Esophagus squamous epithelium (tissue), 4 donors: ENCODE data around the gene CPM.

ENCODE experiments used
- CTCF ChIP-seq, 6 experiments: fragments of 450-650 bp in 4 of 6; fragments of 200-600 bp in 2 of 6; sonication (generic) in 2 of 6; IDR thresholded peaks; one replicate each; pipeline ENCODE4 v1.5.1; 2016 to 2019; ENCODE audit warnings: antibody characterized with exemption in 6 of 6, mild to moderate bottlenecking in 4 of 6, moderate library complexity in 4 of 6
- POLR2A ChIP-seq, 4 donors: fragments of 450-650 bp; IDR thresholded peaks; one replicate each; pipeline ENCODE4 v1.6.1; 2017; ENCODE audit warnings: antibody characterized with exemption in 4 of 4, mild to moderate bottlenecking in 4 of 4, moderate library complexity in 3 of 4

- TF ChIP-seq CTCF (IDR thresholded peaks at IDR 0.05): no peak
- TF ChIP-seq POLR2A (IDR thresholded peaks at IDR 0.05): no peak
These were observed 109.3 kb downstream of the CPM start for GRCh38 chr12:68823696-68824095.
